GM19238 (cell line): Measurements from ENCODE around the gene CCNY.

Experiments
- DNase-seq: peaks from one replicate; pipeline ENCODE4 v3.0.0; 2011; ENCODE audit warnings: low spot score; ENCODE audit not compliant: insufficient read length

The CCNY gene

DNA sequence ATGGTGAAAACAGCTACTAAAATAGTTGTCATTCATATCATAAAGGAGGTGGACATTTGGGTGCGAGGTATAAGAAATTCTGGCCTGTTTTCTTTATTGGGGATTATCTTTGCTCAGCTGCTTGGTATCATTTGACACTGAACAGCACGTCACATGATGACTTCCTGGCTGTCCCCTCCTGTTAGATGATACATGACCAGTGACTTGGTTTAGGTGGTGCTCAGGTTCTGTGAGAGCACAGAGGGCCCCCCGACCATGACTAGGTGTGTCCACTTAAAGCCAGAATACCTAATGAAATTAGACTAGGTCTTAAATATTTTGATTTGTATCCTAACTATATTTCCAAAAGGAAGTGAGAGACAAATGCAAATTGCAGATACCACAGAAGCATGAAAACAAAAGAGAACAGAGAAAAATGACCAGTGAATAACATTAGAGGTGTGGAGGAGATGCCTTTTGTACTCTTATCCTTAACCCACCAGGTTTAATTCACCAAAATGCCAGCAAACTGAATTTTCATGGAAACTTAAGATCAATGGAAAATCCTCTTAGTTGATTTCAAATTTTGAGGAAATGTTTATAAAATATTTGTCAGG lies 218.2 kb downstream of the CCNY start:
- no peak for DNase-seq

DNA sequence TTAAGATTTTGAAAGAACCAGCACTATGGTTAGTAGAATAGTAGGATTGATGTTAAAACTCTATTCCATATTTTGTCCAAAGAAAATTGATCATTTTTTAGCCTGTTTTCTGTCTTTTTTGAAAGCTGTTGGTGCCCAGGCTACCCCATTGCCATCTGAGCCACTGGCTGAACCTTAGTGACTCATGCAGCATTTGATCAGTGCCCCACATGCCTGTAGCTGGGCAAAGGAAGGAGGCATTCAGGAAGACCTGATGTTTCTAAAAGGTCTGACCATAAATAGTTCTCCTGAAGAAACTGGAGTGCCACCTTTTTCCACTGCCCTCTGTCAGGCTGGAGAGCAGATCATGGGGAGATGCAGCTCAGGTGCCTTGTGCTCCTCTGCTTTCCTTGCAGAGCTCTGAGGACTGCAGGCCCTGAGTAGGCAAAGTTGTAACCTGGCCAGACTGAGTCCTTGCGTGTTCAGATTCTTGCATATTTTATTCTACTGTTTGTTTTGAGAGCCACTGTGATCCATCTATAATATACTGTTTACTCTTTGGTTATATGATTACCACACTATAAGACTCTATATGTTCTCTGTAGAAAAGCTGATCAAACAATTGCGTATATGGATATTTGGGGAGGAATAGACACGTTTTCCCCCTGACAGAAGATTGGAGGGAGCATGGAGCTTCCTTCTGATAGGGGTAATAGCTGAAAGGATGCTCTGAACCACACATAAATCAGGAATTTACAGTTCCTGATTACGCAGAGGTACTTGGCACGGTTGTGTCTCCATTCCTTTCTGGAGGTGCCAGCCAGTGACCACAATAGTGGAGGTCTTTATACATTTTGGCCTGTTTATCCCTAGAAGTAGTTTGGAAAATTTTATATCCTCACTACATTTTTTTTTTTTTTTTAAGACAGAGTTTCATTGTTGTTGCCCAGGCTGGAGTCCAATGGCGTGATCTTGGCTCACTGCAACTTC lies 219.9 kb downstream of the CCNY start:
- DNase-seq, result no peak

DNA sequence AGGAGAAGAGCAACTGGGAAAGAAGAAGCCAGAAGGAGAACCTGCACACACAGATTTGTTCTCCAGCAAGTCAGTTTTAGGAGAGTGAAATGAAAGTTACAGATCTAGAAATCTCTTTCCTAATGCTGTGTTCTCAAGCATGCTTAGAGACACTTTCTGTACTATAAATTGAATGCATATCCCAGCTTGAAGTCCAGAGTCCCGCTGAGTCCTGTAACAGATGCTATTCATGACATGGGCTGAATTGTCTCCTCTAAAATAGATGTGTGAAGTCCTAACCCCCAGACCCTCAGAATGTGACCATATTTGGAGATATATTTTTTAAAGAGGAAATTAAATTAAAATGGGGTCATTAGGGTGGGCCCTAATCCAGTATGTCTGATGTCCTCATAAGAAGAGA lies 222.0 kb downstream of the CCNY start:
- no peak for DNase-seq

DNA sequence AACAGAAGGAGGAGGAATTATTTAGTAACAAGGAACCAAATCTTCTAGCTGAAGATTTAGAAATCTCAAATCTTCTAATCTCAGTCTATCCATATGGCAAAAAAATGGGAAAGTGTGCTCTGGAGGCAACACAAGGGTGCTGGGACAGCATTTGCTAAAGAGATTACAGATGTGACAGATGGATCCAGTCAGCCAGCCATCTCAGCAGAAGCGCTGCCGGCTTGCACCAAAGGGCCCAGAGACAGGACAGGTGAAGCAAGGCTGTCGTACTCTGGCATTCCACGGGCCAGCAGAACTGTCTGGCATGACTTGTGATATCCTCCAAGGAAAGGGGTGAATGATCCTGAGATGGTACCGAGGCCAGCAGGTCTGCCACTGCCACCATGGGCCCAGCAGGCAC lies 223.1 kb downstream of the CCNY start:
- DNase-seq, result no peak

DNA sequence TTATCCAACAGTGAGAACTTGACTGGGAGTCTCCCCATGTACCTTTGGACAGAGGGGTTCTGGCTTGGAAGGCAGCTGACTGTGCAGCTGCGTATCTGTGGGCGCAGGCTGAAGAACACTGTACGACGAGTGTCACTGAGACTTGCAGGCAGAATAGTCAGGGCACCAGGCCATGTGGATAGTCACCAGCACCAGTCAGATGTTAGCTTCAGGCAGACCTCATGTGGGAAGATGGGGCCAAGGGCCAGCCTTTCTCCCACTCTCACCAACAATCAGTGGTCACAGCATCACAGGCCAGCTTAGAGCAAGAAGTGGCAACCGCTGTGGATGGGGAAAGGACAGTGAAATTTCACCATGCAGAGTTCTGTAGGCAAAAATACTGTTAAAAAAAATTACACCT lies 225.4 kb downstream of the CCNY start:
- DNase-seq, result no peak

DNA sequence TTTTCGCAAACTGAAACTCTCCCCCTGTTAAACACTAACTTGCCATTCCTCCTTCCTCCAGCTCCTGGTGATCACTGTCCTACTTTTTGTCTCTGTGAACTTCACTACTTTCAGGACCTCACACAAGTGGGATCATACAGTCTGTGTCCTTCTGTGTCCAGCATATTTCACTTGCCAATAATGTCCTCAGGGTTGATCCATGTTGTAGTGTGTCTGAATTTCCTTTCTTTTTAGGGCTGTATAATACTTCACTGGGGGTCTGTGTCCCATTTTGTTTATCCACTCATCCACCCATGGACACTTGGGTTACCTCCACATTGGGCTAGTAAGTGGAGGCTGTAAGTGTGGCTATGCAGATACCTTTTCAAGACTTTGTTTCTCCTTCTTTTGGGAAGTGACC lies 226.1 kb downstream of the CCNY start:
- no peak for DNase-seq

DNA sequence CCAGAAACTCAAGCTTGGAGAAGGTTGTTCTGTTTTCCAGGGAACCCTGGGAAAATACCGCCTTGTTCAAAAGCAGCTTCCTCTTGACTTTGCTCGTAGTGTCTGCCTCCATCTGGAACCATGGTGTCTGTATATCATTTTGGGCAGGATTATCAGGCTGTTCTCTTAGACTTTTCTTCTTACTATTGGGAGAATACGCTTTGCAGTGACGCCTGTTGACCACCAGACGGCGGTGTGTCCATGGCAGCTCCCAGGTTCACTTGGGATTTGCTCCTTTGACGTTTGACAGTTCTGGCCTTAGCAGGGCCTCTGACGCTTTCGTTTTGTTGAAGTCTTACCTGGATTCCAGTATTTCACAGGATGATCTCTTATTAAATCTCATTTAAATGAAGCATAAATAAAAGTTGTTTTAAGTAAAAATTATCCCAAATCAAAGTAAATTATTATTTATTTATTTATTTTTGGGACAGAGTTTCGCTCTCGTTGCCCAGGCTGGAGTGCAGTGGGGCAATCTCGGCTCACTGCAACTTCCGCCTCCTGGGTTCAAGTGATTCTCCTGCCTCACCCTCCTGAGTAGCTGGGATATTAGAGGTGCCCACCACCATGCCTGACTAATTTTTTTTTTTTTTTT lies 227.1 kb downstream of the CCNY start:
- peak; percentile 37 for DNase-seq

DNA sequence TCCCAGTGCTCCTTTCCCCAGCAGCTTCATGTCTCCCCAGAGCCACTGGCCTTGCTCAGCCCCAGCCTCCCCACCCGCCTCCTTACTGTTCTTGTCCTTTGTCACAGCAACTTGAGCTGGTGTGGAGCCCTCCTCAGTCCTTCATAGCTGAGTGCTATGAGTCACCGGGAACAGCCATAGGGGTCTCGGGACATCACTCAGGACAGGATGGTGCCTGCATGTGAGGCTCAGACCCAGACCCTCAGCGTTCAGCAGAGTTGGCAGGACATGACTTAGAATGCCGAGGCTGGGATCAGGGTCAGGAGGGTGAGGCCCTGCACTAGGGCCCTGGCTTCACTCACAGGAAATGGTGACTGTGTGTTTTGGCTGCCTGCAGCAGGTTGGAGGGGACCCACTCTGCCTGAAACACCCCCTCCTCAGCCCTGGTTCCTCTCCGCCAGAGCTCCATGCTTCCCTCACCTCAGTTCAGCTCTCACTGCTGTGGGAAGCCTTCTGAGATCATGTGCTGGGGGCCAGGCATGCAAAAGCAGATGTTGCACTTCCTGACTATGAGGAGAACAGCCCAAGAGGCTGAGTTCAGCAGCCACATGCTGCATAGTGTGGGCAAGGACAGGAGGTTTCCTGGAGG lies 228.1 kb downstream of the CCNY start:
- DNase-seq, result no peak

DNA sequence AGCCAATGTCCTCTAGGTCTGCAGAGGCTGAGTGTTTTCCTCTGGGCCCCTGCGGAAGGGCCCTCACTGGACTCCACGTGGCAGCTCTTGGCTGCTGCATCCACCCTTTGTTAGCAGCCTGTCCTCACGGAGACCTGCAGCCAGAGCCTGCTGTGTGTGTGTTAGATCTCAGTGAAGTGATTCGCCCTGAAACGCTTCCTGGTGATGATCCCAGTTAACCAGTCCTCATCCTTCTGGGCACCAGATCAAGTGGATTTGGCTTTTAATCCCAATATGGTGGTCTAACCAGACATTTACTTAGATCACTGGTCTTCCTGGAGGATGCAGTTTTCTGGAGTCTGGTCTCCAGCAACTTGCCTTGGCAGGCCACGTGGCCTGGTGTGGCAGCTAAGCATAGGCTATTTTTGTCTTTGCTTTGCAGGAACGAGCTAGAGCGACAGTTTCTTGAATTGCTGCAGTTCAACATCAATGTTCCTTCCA lies 229.3 kb downstream of the CCNY start:
- no peak for DNase-seq

DNA sequence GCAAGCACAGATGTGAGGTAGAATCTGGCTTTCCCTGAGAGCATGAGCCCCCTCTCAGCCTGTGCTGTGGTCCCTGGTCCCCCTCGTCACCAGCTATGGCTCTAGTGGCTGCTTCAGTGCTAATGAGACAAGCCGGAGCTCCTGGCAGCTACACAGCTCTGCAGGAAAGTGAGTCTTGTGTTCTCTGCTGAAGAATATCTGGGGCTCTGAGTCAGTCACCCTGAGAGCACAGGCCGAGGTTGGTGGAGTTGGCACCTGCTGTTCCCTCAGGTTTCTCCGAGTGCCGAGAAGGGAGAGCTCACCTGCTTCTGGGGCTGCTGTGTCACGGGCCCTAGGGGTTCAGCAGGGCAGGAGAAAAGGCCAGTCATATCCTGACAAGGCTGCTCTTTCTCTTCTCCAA lies 231.6 kb downstream of the CCNY start:
- no peak for DNase-seq

DNA sequence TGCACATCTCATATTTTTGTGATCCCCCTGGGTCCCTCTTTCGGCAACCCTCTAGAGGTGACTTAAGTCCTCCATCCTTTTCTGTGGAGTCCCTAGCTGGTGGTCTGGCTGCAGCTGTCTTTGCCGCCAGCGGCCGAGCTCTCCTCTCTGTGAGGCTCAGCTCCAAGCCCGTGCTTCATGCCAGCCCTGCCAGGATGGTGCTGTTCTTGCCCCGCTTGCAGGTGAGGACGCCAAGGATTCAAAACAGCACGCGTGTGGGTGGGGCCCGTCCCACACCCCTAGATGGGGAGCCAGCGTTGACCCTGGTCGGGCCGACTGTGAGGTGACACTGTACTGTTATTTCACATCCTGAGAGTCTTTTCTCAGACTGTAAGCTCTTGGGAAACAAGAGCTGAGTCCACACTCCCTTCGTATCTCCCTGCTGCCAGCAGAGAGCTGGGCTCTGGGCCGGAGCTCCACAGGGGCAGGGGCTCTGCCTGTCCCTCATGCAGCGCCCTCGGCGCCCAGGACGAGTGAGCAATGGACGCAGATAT lies 232.2 kb downstream of the CCNY start:
- DNase-seq, result no peak

DNA sequence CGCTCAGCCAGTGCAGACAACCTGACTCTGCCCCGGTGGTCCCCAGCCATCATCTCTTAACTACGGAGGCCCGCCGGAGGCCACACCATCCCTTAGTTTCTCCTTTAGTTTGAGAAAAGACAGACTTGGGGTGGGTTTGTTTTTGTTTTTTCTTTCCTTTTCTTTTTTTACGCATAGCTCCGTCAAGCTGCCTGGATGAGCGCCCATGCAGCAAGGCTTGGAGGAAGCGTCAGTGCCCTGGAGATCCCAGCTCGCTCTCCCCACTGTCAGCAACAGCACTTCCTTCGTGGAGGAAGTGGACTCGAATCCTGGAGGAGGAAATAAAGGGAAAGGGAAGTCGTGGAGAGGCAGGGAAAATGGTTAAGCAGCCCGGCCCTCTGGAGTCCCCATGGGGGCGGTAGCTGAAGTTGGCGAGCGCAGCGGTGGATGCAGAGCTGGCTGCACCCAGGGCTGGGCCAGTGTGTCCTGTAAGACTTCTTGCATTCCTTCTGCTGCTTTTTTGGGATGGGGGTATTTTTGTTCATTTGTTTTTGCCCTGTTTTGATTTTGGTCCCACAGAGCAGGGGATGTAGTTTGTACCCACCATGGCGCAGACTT lies 232.9 kb downstream of the CCNY start:
- DNase-seq, result no peak

DNA sequence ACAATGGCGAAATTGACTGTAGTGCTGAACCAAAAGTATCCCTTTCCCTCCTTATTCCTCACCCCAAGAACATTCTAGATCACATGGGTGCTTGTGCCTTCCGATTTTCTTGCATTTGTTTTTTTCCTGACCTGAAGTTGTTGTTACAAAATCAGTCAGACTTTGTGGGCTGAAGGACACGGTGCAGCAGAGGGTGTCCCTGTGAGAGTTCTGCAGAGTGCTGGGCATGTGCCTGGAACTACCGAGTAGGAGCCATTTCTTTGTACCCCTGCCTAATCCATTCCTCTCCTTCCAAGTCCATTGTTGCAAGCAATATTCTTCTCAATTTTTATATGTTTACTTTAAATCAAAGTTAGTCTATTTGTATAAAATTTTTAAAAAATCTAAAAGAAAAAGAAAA lies 233.5 kb downstream of the CCNY start:
- DNase-seq, result no peak

DNA sequence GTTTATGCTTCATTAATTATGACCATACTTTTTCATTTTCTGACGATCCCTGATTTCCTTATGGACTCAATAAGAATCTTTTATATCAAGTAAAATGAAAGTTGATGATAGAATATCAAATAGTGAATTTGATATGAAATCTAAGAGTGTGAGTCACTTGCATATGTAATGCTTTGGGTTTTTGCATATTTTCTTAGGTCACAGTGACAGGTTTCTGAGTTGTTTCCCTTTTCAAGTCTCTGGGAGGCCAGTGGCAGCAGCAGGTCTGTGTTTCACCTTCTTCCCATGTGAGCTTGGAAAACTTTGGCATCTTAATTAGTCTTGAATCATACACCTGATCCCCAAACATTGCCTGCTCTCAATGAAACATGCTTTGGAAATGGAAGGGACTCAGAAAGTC lies 234.1 kb downstream of the CCNY start:
- no peak for DNase-seq

DNA sequence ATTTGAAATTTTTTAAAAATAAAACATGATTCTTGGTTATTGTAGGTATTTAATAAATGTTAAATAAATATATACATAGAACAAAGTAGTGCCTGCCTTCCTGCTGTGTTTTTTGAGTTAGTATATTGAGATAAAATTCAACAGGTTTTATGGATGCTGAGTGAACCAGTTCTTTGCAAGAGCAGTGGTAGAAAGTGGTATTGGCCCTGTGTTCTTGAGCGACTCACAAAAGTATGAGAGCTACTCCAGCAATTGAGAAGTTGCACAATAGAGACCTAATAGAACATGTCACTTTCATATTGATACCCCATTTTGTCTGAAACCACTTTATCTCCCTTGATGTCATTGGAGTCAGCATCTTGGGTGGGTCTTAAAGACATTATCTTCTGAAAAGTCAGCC lies 236.3 kb downstream of the CCNY start:
- no peak for DNase-seq

DNA sequence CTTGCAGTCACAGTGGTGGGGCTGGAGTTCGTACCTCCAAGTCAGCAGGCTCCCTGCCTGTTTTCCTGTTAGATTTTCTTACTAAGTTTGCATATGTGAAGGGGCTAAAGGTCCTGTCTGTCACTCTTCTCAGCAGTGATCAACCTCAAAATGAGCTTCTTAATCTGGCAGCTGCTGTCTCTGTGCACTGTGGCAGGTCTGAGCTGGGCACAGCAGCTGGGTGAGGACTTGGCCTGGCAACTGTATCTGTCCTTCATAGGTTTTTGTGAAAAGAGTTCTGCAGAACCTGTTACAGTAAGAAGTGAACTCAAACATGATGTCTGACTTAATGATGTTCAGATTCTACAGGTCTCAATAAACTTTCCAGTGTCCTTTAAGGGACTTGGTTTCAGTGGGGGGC lies 237.5 kb downstream of the CCNY start:
- no peak for DNase-seq

DNA sequence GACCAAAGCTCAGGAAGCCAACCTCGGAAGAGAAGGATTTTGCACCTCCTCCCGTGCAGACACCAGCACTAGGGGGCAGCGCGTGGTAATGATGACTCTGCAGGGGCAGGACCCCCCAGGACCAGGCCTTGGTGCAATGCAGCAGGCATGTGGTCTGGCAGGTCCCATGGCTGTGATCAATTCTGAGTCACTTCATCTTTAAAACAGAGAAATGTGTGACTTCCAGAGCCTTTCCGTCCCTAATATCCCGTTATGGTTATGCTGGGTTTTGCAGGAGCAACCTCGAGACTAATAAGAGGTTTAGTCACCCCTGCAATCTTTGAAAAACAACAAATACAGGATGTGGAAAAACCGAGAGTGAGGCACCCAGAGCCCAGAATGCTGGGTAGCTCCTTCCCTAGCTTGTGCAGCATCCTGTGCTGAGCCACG lies 238.6 kb downstream of the CCNY start:
- DNase-seq, result no peak

DNA sequence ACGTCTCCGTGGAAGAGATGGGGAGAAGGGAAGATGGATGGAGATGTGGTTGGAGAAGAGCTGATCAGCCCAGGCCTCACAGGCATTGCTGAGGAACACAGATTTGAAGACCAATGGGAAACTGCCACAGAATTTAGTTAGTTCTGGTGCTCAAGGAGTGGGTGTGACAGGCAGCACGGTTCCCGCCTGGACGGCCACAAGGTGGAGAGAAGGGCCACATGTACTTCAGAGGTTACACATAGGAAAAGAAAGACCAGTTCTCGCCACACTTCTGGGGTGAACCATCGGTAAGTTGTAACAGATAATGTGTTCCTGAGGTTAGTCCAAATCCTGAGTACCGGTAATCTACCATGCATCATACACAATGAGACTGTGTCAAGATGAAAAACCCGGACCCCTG lies 239.3 kb downstream of the CCNY start:
- DNase-seq, result no peak

DNA sequence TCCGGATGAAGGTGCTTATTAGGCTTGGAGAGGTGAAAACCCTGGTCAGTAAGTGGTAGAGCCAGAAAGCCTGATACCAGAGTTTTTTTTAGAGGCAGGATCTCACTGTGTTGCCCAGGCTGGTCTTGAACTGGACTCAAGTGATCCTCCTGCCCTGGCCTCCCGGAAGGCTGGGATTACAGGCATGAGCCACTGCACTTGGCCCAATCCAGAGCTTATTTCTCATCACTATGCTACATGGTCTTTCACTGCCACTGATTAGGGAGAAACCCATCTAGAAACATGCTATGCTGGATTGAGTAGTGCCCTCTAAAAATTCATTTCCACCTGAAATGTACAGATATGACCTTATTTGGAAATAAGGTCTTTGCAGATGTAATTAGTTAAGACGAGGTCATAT lies 240.4 kb downstream of the CCNY start:
- no peak for DNase-seq

DNA sequence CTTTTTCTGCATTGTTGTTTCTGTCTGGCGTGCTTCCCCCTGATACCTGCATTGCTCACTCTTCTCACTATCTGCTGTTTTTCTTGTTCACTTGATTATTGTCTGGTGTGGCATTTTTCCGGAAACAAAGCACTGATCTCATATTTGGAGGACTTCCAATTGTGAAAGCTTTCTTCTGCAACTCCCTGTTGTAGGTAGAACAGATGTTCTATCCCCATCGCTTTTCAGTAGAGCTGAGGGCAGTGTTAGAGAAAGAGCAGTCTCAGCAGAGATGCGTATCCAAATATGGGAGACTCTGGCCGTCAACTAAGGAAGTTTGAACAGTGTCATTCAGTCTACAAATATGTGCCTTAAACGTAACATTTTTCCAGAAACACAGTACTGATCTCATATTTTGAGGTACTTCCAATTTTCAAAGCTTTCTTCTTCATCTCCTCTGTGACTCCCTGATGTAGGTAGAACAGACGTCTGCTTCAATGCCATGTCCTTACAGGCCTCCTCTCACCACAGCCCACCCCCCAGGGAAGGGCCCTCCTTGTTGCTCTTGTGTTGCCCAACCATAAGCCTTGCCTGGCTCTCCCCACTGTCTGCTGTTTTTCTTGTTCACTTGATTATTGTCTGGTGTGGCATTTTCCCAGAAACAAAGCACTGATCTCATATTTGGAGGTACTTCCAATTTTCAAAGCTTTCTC lies 241.8 kb downstream of the CCNY start:
- DNase-seq, result no peak

DNA sequence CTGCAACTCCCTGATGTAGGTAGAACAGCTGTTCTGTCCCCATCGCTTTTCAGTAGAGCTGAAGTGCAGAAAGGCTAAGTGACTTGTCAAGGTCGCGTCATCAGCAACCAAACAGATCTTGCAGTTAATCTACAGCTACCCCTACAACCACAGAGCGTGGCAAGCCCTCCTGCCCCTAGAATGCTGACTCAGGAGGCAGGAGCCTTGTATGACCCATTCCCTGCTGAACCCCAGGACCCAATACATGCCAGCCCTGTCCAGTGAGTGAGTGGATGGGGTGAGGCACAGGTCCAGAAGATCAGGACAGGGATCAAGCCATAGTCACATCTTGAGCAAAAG lies 242.3 kb downstream of the CCNY start:
- no peak for DNase-seq
